Activated T-cell treated with anti-CD3 and anti-CD28 coated beads for 48 hours (primary cell): ENCODE measurements around the gene TEX54.

Experiments
- DNase-seq: peaks from one replicate; pipeline ENCODE4 v3.0.0-alpha.2; 2020; ENCODE audit warnings: low read depth

TEX54 gene

DNA sequence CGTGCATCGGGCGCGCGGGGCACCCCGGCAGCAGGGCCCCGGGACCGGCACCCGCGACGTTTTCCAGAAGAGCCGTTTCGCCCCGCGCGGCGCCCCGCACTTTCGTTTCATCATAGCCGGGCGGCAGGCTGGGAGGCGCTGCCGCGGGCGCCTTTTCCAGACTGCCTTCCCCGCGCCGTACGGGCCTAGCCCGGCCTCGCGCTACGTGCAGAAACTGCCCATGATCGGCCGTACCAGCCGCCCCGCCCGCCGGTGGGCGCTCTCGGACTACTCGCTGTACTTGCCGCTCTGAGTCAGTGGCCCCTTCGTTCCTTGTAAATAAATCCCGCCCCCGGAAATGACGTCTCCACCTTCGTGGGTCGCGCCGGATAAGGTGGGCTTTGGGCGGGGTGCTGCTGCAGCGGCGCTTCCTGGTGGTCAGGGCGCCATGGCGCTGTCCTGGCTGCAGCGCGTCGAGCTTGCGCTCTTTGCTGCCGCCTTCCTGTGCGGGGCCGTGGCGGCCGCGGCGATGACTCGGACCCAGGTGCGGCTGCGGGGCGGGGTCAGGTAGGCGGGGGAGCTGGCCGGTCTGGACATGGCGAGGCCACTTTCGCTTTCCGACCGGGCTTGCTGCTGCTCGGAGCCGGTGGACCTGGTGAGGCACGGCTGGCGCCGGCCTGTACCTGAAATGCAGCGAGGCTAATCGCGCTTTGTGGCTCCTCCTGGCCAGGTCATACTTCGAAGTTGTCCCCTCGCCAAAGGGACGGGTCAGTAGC, 45.5 kb downstream of the TEX54 start, which contains the start of gene TMEM179B:
TMEM179B (plus strand) TSS at position 398 of the 755 bp plus-strand sequence; CDS start at position 428, 30 bp downstream.
- DNase-seq = peak; percentile 96

DNA sequence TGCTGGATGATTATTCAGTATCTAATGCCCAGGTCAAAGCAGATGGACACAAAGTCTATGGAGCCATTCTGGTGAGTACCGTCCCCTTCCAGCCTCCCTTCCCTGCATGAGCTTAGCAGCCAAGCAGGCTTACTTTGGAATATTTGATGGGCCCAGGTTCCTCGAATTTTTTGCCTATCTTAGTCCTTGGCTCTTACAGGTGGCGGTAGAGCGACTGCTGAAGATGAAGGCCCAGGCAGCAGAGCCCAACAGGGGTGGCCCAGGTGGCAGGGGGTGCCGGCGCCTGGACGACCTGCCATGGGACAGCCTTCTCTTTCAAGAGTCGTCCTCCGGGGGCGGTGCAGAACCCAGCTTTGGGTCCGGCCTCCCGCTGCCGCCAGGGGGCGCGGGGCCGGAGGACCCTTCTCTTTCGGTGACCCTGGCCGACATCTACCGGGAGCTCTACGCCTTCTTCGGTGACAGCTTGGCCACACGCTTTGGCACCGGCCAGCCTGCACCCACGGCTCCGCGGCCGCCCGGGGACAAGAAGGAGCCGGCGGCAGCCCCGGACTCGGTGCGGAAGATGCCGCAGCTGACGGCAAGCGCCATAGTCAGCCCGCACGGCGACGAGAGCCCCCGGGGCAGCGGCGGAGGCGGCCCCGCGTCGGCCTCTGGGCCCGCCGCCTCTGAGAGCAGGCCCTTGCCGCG, 46.2 kb downstream of the TEX54 start:
- peak; percentile 85 for DNase-seq

DNA sequence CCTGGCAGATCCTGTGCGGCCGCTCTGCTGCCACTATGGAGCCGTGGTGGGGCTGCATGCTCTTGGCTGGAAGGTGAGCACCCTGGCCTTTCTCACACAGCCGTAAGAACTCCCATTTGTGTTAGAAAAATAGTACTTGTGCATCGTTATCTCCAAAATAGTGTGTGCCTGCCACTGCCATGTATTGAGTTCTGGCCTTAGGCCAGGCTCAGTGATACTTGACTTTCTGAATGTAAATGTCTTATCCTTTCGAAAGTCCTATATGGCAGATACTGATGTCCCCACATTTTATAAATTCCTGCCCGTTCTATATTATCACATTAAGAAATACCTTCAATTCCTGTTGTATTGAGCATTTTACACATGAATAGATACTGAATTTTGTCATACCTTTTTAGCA, 49.9 kb downstream of the TEX54 start:
- no peak for DNase-seq
